Ishikawa (cell line): ENCODE measurements around the gene S100A10.

Experiments used
- CEBPB ChIP-seq: IDR thresholded peaks from 2 replicates; pipeline ENCODE4 v1.6.1; 2012
- EGR1 ChIP-seq: IDR thresholded peaks from 2 replicates; pipeline ENCODE4 v1.6.1; 2012
- MAX ChIP-seq: IDR thresholded peaks from 2 replicates; pipeline ENCODE4 v1.6.1; 2012
- RAD21 ChIP-seq: IDR thresholded peaks from 2 replicates; pipeline ENCODE4 v1.6.1; 2012; ENCODE audit warnings: low read depth
- TAF1 ChIP-seq: IDR thresholded peaks from 2 replicates; pipeline ENCODE4 v1.6.1; 2012; ENCODE audit warnings: low read depth, mild to moderate bottlenecking
- YY1 ChIP-seq: IDR thresholded peaks from 2 replicates; pipeline ENCODE4 v1.6.1; 2012; ENCODE audit warnings: low read depth

- TF ChIP-seq CEBPB (no peak), MAX (no peak), EGR1 (no peak), RAD21 (no peak), TAF1 (no peak), YY1 (no peak)
Observed at GRCh38 chr1:151948506-151948905, 45.2 kb downstream of the S100A10 start.
